Body of pancreas (tissue), 4 donors: Measurements from ENCODE around the gene GIPC2.

Experiments
- POLR2A ChIP-seq, 3 donors: fragments of 450-650 bp; IDR thresholded peaks; one replicate each; pipeline ENCODE4 v1.6.1; 2016; ENCODE audit warnings: antibody characterized with exemption in 3 of 3, mild to moderate bottlenecking in 2 of 3
- TF ChIP-seq, protein P1 (sequence below), 7 experiments: fragments of 450-650 bp in 4 of 7; fragments of 200-600 bp in 3 of 7; sonication (generic) in 3 of 7; IDR thresholded peaks; one replicate each; pipeline ENCODE4 v1.5.1; 2016 to 2019; ENCODE audit warnings: antibody characterized with exemption in 7 of 7

DNA sequence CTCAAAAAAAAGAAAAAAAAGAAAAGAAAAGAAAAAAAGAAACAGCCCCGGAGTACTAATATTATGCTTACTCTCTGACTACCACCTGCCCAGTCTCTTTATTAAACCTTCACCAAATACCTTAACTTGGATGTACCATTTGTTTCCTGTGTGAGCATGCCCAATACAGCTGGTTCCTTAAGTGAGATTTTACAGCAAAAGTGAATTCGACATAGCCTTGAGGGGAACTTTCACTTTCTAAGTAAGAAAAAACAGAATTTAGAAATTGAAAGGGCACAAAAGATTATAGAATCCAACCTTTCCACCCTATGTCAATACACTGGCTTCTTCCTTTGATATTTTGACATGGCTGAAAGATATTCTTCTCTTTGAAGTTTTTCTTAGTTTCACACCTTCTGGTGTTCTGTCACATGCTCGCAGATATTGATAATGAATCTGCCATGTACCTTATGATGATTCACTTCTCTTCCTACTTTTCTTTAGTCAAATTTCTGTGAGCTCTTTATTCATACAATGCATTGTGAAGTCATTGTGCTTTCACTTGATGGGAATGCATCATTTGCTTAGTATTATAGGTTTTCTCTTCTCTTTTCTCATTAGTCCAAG lies 5.2 kb upstream of the GIPC2 start:
- TF ChIP-seq, protein P1, sequence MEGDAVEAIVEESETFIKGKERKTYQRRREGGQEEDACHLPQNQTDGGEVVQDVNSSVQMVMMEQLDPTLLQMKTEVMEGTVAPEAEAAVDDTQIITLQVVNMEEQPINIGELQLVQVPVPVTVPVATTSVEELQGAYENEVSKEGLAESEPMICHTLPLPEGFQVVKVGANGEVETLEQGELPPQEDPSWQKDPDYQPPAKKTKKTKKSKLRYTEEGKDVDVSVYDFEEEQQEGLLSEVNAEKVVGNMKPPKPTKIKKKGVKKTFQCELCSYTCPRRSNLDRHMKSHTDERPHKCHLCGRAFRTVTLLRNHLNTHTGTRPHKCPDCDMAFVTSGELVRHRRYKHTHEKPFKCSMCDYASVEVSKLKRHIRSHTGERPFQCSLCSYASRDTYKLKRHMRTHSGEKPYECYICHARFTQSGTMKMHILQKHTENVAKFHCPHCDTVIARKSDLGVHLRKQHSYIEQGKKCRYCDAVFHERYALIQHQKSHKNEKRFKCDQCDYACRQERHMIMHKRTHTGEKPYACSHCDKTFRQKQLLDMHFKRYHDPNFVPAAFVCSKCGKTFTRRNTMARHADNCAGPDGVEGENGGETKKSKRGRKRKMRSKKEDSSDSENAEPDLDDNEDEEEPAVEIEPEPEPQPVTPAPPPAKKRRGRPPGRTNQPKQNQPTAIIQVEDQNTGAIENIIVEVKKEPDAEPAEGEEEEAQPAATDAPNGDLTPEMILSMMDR (IDR thresholded peaks at IDR 0.05), result no peak
- TF ChIP-seq POLR2A (IDR thresholded peaks at IDR 0.05), result no peak
